Muscle of leg (tissue), 11 donors: ENCODE results near the gene UFC1. TPM values are rescaled to one million over a fixed set of nuclear protein-coding genes. Genes with fewer than 3 reads are reported as not detected.

Experiments used
- DNase-seq: peaks from one replicate; pipeline ENCODE4 v3.0.0; 2013
- H3K27ac ChIP-seq: one replicate; pipeline ENCODE4 v1.5.1; 2013; ENCODE audit warnings: mild to moderate bottlenecking, low read length, control low read depth
- H3K27me3 ChIP-seq: one replicate; pipeline ENCODE4 v1.6.1; 2013; ENCODE audit warnings: low read length; ENCODE audit not compliant: control insufficient read depth, insufficient read depth
- H3K36me3 ChIP-seq: one replicate; pipeline ENCODE4 v1.6.1; 2013; ENCODE audit warnings: low read length; ENCODE audit not compliant: control insufficient read depth, insufficient read depth
- H3K4me1 ChIP-seq: one replicate; pipeline ENCODE4 v1.6.1; 2013; ENCODE audit warnings: low read length; ENCODE audit not compliant: control insufficient read depth, insufficient read depth
- H3K4me3 ChIP-seq: one replicate; pipeline ENCODE4 v1.5.1; 2013; ENCODE audit warnings: low read length, control low read depth
- H3K9me3 ChIP-seq: replicated peaks from 2 replicates; pipeline ENCODE4 v1.6.1; 2013; ENCODE audit warnings: low read depth, low read length; ENCODE audit not compliant: control insufficient read depth
- WGBS: methylation state at CpG from one replicate; pipeline ENCODE4 v1.1.5; 2013; ENCODE audit warnings: missing lambda C conversion rate; ENCODE audit not compliant: insufficient coverage; 5-methylcytosine and 5-hydroxymethylcytosine counted together
- polyA plus RNA-seq, 8 donors: library from polyadenylated mRNA; unstranded; fragments of 120-200 nt; gene quantifications; one replicate each; pipeline versions ENCODE4 v1.2.1 to v1.2.3, GENCODE V29; 2013; ENCODE audit warnings: inconsistent platforms in 1 of 8, low replicate concordance in 1 of 8; ENCODE audit not compliant: insufficient read length in 8 of 8, insufficient read depth in 1 of 8
- total RNA-seq: library from RNA; stranded (reverse); fragments of 120-200 nt; gene quantifications from one replicate; pipeline ENCODE4 v1.2.4, GENCODE V29; 2013

The UFC1 gene
- total and polyA plus RNA-seq, 9 donors: 79.8 to 132 (median 104) TPM

DNA sequence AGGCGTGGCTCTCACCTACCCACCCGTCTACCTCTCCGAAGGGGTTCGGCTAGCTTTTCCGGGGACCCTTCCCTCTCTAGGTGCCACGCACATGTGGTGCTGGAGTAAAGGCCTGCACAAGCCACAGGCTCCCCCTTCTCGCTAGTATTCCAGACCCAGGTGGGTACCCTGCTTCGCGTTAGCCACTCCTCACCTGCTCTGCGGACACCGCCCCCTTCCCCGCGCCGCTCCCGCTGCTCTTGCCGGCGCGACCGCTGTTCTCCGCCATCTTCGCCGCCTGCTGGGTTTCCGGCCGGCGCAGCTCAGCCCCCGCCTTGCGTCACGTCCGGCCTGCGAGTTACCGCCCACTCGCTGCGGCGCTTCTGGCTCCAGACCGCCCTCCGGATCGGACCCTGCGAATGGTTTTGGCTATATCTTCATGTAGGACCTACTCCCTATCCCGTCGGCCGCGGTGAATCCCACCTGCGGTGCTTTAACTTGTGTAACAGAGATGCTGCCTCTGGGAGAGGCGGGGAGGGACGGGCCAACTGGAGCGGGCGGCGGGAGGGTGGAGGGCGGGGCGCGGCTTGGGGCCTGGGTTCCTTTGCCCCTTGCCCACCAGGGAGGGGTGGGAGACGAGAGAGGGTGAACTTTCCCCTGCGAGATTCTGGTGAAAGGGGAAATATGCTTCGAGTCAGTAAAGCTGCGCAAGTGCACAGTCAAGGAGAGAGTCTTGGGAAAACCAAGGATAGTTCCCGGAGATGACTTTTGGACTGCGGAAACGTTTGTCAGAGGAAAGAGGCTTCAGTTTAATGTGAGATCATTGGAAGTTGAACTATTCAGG, 35.8 kb upstream of the UFC1 start, which contains the start of the genes NIT1 and PFDN2:
Gene NIT1, plus strand, starts transcription at position 347 of the 823 bp plus-strand sequence. Its CDS starts 72 bp downstream, at position 419.
Gene PFDN2, minus strand, starts transcription at position 279 of the 823 bp plus-strand sequence. Its CDS starts 11 bp downstream, at position 268.
- Histone ChIP-seq H3K4me1 (peaks cover 28% of the 10 kb centered on the region), H3K4me3 (peak within 1 kb of the TSS; percentile 100), H3K36me3 (peaks cover 39% of the 10 kb centered on the region), H3K9me3 (no peaks in the 10 kb centered on the region), H3K27me3 (no peaks in the 10 kb centered on the region), H3K27ac (peak within 1 kb of the TSS; percentile 98)
- peak; percentile 94 for DNase-seq
- 0% methylated on average over 52 of the region's 58 CpGs for WGBS

- Histone ChIP-seq H3K4me3 (no peak overlapping the region), H3K9me3 (no peaks in the 10 kb centered on the region), H3K27ac (peak overlapping the region; percentile 98), H3K4me1 (peaks cover 28% of the 10 kb centered on the region), H3K27me3 (no peaks in the 10 kb centered on the region), H3K36me3 (peaks cover 50% of the 10 kb centered on the region)
- 55% methylated on average over 9 of the region's 10 CpGs for whole genome bisulfite sequencing
- peak; percentile 86 for DNase-seq
Measured at GRCh38 chr1:161119092-161119903, 34.5 kb upstream of the UFC1 start.

DNA sequence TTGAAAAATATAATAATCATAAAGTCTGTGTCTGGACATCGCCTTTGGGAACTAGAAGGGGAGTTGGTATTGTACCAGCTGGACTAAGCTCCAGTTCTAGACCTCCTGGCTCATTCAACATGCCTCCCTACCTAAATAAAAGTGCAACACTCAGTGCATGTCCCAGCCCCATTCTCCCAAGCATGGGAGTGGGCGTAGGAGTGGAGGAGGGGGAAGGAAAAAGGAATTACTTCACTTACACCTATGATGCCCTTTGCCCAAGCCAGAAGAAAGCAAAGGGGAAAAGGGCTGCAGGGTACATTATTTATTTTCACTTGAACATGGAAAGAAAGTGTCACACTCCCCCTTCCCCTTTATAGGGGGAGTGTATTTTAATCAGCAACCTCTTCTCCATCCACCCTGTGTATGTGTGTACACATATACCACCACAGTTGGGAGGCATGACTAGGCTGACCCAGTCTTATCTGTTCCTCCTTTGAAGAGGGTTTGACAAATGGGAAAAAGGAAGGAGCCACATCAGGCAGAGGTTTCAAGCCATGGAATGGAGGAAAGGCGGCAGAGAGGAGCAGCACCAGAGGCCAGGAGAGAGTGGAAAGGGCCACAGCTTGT, 32.6 kb upstream of the UFC1 start:
- no peak for DNase-seq
- Histone ChIP-seq H3K27me3 (no peaks in the 10 kb centered on the region), H3K27ac (no peak overlapping the region), H3K4me3 (no peak overlapping the region), H3K9me3 (no peaks in the 10 kb centered on the region), H3K36me3 (peaks cover 59% of the 10 kb centered on the region), H3K4me1 (peaks cover 28% of the 10 kb centered on the region)
- no CpG with 5 or more reads among the region's 3 CpGs for WGBS

- H3K27me3 ChIP-seq: no peaks in the 10 kb centered on the region
- H3K36me3 ChIP-seq: peaks cover 63% of the 10 kb centered on the region
- no peak overlapping the region for H3K4me3 ChIP-seq
- H3K4me1 ChIP-seq: peaks cover 22% of the 10 kb centered on the region
- no peaks in the 10 kb centered on the region for H3K9me3 ChIP-seq
- H3K27ac ChIP-seq: no peak overlapping the region
- DNase-seq: no peak
- 72% methylated on average over 2 of the region's 4 CpGs for WGBS
Measured at GRCh38 chr1:161121834-161122233, 31.9 kb upstream of the UFC1 start.

DNA sequence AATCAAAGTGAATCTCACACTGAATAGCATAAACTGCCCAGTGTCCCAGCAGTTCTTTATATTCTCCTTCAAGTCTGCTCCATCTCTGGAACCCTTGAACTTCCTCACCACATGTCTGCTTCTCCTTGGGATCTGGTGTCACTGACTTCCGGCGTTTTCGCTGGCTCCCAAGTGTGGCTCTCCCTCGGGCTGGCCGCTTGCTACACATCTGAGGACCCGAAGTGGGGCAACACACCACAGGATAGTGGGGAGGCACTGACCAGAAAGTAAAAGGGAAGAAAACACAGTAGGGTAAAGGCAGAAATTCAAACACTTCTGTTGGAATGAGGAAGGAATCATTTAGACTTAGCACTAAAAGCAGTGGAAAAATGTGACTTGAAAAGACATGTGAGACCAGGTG, 30.8 kb upstream of the UFC1 start:
- Histone ChIP-seq H3K4me3 (no peak overlapping the region), H3K36me3 (peaks cover 72% of the 10 kb centered on the region), H3K4me1 (peaks cover 21% of the 10 kb centered on the region), H3K27ac (no peak overlapping the region), H3K27me3 (no peaks in the 10 kb centered on the region), H3K9me3 (no peaks in the 10 kb centered on the region)
- WGBS: 69% methylated on average over 3 of the region's 6 CpGs
- no peak for DNase-seq

GRCh38 chr1:161127649-161128048, 26.1 kb upstream of the UFC1 start:
- H3K36me3 ChIP-seq: peaks cover 56% of the 10 kb centered on the region

DNA sequence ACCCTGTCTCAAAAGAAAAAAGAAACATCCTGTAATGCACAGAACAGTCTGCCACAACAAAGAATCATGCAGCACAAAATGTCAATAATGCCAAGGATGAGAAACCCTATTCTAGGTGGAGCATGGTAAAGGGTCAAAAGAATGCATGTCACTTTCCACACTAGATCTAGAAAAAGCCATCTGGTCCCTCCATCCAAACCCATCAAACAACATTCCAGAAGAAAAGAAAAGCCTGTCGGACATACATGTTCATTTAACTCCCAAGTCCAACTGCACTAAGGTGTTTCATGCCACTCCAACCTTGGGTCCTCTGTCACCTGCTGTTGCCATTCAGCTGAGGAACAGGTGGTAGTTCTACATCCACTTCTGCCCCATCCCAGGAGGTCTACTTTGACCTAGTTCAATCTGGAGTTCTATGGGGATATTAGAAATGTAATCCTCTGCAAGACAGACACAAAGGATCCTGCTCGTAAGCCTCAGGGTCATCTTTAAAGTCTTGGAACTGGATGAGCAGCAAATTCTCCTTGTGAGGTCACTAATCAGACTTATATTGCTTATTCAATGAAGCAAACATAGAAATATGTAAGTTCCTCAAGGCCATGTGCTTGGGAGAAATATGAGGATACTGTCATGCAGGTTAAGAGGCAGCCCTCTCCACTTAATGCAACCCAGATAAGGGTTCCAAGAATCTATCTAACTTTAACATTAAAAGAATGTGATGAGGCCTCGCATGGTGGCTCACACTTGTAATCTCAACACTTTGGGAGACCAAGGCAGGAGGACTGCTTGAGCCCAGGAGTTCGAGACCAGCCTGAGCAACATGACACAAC, 25.0 kb upstream of the UFC1 start:
- Histone ChIP-seq H3K9me3 (no peaks in the 10 kb centered on the region), H3K27ac (no peak overlapping the region), H3K4me1 (peaks cover 26% of the 10 kb centered on the region), H3K36me3 (peaks cover 47% of the 10 kb centered on the region), H3K4me3 (no peak overlapping the region), H3K27me3 (no peaks in the 10 kb centered on the region)
- DNase-seq: no peak
- 100% methylated on average over 2 of the region's 4 CpGs for WGBS

More at GRCh38 chr1:161127649-161128048, 26.1 kb upstream of the UFC1 start:
- H3K27me3 ChIP-seq: no peaks in the 10 kb centered on the region
- no peak overlapping the region for H3K27ac ChIP-seq
- no peak for DNase-seq
- no peak overlapping the region for H3K4me3 ChIP-seq
- H3K9me3 ChIP-seq: no peaks in the 10 kb centered on the region
- peaks cover 22% of the 10 kb centered on the region for H3K4me1 ChIP-seq
- WGBS: no CpG with 5 or more reads among the region's 2 CpGs

- no peaks in the 10 kb centered on the region for H3K9me3 ChIP-seq
- no peak for DNase-seq
- H3K4me3 ChIP-seq: no peak overlapping the region
- H3K4me1 ChIP-seq: peaks cover 29% of the 10 kb centered on the region
- peak overlapping the region; percentile 96 for H3K27ac ChIP-seq
- no CpG with 5 or more reads among the region's 1 CpG for WGBS
- H3K27me3 ChIP-seq: no peaks in the 10 kb centered on the region
- peaks cover 38% of the 10 kb centered on the region for H3K36me3 ChIP-seq
Measured at GRCh38 chr1:161130266-161130665, 23.5 kb upstream of the UFC1 start.

DNA sequence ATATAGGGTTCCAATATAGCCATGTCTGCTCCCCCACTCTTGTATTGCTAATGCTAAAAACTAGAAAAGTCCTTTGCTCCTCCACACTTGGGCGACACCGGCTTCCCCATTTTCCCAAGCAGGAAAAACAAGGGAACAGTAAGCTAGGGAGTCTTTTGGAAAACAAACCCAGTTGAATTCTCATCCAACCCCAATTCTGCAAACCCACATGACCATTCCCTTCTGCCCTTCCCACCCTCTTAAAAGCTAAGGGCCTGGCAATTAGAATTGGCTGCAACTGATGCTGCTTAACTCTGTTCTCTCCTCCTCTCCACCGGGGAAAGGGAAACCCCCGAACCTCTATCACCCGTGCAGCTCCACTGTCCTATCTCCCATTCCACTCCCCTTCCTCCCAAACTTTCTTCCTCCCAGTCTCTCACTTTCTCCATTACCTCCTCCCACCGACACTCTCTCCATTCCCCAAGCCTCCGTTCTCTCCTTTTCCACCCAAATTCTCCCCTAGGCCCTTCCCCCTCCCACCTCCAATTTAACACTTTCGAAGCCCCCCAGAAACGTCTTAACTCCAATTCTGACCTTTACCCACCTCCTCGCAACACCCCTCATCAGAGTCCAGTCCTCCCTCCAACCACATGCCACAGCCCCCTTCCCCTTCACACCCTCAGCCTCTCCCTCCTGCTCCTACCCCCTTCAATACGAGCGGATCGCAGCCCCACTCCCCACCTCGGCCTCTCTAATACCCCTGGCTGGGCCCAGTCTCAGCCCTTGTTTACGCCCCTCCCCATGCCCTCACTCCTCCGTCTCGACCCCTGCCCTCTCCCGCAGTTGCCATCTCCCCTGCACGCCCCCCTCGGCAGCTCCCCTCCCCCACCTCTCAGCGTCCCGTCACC, 22.0 kb upstream of the UFC1 start:
- 0% methylated on average over 20 of the region's 22 CpGs for WGBS
- DNase-seq: peak; percentile 72
- H3K36me3 ChIP-seq: peaks cover 27% of the 10 kb centered on the region

More for the DNA sequence above, 22.0 kb upstream of the UFC1 start:
- Histone ChIP-seq H3K4me3 (peak overlapping the region; percentile 68), H3K27me3 (no peaks in the 10 kb centered on the region), H3K9me3 (no peaks in the 10 kb centered on the region), H3K27ac (peak overlapping the region; percentile 96), H3K4me1 (peaks cover 29% of the 10 kb centered on the region)
